ENCODE measurements around the gene APCDD1L.
"Not testable (repeated sequence)": the region's sequence is repeated elsewhere in the genome, so short reads cannot be mapped to it uniquely, and the experiment has no call there.

The APCDD1L gene

GRCh38 chr20:58544891-58545290 is 29.7 kb upstream of the APCDD1L start:
- no peak for DNase-seq

DNA sequence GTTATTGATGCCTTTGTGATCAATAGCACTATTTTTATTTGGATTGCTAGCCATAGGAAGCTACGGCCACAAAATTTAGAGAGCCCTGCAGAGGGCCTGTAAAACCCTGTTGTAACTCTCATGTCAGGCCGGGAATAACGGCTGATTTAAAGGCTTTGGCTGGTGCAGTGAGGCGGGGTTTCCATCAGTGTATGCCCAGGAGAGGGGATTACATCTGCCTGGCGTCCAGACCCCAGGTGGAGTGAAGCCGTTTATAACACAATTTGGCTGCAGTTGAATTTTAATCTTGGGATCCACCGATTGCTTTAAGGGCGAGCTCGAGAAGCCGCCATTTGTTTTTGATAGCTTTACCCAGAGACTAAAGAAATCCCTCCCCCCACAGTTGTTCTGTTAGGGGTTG is 29.1 kb upstream of the APCDD1L start:
- DNase-seq: no peak

GRCh38 chr20:58543274-58543673 is 28.1 kb upstream of the APCDD1L start:
- DNase-seq: no peak

DNA sequence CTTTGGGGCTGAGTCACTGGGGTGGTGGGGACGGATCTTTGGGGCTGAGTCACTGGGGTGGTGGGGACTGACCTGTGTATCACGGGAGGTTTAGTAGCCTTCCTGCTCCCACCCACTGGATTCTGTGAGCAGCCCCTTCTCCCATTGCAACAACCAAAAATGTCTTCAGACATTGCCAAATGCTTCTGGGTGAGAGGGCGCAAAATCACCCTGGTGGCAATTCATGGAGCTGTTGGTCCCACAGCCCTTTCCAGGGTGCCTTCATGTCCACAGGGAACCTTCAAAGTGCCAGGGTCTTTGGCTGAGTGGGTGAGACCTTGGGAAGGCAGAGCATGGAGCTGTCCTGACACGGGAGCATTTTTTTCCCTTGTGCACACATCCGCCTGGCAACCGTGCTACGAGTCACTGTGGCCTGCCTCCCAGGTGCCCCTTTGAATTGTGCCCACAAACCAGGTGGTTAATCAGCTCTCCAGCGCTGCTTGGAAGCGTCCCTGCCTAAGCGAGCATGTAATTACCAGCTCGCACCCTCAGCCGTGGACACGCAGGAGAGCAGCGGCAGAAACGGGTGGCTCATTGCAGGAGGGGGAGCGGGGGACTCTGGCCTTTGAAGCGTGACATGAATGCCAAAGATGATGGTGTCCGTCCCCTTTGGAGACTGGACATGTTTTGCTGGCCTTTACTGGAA is 27.4 kb upstream of the APCDD1L start:
- DNase-seq: no peak

- DNase-seq: not testable (repeated sequence)
Measured at GRCh38 chr20:58542034-58542410, 26.8 kb upstream of the APCDD1L start.

DNA sequence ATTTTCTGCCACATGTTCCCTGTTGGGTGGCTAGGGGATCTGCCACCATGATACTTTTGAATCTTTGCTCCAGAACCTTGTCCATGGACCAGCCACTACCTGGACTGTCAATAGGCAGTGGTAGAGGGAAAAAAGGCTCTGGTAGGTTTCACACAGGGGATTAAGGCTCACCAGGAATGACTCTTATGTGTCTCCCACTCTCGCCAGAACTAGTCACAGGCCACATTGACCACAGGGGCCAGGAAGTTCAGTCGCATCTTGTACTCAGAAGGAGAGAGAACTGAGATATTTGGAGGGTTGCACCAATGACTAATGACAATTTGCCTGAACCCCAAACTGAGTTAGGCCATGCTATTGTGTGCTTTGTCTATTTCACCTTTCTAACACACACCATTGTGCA is 23.6 kb upstream of the APCDD1L start:
- DNase-seq: no peak

GRCh38 chr20:58537831-58538230 is 22.6 kb upstream of the APCDD1L start:
- DNase-seq: no peak

DNA sequence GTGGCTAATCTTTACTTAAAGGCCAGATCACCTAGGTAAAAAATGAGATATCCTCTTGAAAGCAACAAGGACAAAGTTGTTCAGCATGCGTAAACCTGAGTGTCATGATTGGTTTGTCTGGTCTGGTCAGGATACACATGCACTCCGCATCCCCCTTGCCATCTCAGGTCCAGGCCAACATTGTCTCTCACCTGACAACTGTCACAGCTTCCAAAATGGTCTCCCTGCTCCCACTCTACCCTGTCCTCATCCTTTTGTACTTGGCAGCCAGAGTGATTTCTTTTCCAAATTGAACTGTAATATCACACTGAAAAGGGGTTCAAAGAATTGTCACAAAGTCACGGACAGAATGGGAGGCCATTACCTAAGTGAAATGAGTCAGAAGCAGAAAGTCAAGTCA is 21.1 kb upstream of the APCDD1L start:
- no peak for DNase-seq

DNA sequence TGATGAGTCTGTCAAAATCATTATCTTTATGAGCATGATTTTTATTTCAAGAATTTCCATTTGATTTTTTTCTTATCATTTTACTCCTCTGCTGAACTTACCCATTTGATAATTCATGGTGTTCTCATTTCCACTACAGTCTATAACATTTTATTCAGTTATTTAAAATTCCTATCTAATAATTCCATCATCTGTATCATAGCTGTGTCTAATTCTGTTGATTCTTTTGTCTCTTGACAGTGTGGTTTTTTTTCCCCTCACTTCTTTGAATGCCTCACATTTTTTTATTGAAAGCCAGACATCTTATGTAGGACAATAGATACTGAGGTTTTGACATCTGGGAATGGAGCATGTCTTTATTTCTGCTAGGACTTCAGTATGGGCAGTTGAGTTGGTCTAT is 16.5 kb upstream of the APCDD1L start:
- DNase-seq: no peak

DNA sequence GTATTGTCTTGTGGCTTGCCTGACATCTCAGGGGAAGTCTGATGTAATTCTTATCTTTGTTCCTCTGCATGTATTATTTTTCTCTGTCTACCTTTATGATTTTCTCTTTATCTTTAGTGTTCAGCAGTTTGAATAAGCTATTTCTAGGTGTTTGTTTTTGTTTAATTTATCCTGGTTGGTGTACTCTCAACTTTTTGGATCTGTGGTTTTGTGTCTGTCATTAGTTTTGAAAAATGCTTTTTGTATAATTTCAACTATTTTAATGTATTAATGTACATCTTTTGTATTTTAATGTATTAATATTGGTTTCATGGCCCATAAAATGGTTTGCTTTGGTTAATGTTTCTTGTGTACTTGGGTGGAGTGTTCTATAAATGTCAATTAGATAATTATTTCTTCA is 15.9 kb upstream of the APCDD1L start:
- no peak for DNase-seq

GRCh38 chr20:58528412-58528811 is 13.2 kb upstream of the APCDD1L start:
- no peak for DNase-seq

- DNase-seq: no peak
Measured at GRCh38 chr20:58526411-58526810, 11.2 kb upstream of the APCDD1L start.

DNA sequence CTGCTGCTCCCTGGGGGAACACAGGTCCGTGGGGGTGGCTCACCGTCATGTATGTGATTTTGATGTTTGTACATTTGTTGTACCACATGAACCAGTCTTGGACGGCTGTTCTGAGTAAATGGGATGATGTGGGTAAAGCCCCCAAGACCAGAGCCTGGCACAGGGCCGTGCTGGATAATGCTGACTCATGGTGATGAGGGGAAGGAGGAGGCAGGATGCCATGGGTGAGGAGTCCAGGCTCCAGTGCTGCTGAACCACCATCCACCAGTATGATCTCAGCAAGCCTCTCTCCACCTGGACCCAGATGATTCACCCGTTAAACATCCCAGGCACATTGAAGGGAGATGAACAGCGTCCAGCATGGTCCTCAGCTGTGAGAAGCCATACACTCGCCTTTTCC is 9.6 kb upstream of the APCDD1L start:
- DNase-seq: no peak

DNA sequence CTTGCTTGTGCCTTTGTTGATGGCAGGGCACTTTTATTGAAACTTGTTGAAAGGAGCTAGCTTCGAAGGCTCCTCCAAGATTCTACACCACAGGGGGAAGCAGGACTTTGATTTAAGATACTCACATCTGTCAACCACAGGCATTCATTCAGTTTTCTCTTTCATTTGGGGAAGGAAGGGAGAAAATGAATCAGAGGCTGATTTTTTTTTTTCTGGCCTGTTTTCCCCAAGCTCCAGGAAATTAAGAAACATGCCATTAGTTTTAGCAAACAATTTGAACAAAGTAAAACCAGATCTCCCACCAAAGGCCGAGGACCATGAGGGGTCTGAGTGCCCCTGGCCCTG is 8.7 kb upstream of the APCDD1L start:
- DNase-seq: no peak

- no peak for DNase-seq
Measured at GRCh38 chr20:58523072-58523970, 8.1 kb upstream of the APCDD1L start.

DNA sequence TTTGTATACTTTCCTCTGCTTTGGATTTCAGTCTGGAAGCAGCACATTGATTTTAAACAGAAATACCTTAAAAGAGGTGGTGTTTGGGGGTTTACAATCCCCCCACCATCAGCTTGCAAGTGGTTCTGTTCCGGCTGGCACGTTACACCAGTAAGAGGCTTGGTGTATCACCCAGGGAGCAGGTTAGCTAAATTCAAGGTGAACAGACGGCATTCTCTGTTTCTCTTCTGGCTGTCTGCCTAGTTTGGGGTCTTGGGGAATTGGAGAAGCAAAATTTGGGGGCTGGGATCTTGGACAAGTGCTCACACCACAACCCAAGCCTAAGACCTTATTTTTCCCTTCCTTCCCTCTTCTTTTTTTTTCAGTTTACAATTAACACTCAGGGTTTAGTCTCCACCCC is 7.5 kb upstream of the APCDD1L start:
- DNase-seq: no peak

DNA sequence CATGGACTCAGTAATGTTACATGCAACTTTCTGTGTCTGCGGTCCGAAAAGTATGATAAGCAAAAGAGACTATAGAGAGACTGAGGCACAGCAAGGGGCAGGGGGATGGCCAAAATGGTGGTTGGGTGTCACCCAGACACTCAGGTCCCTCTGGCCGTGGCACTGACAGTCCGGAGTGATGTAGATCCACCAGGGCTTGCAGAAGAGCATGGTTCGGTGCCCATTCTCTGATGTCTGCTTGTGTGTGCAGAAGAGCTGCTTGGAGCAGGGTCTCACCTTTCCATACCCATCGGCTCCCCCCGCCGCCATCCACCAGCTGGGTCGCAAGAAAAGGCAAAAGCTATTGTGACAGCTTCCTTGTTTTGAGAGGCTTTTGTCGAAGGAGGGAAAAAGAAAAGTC is 6.6 kb upstream of the APCDD1L start:
- DNase-seq: no peak

DNA sequence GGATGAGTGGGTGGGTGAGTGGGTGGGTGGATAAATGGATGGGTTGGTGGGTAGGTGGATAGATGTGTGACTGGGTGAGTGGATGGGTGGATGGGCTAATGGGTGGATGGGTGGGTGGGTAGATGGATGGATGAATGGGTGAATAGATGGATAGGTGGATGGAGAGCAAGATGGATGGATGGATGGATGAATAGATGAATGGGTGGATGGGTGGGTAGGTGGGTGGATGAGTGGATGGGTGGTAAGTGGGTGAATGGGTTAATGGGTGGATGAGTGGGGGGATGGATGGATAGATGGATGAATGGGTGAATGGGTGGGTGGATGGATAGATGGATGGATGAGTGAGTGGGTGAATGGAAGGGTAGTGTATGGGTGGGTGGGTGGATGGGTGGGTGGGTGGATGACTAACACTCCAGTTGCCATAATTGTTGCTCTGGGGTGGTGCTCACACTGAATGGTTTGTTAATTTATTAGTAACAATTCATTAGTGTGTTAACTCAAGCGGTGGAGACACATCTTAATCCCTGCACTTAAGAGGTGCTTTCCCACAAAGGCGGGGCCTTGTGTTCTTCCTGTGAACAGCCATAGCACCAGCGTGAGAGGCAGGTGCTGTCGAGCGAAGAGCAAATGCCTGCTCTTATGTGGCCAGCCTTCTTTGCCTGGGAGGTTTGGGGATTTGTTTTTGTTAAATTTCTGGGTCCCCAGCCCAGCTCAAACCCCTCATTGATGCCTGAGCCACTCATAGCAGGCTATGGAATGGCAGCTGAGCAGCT is 4.9 kb upstream of the APCDD1L start:
- DNase-seq: no peak

- DNase-seq: no peak
Measured at GRCh38 chr20:58518896-58519593, 3.8 kb upstream of the APCDD1L start.

DNA sequence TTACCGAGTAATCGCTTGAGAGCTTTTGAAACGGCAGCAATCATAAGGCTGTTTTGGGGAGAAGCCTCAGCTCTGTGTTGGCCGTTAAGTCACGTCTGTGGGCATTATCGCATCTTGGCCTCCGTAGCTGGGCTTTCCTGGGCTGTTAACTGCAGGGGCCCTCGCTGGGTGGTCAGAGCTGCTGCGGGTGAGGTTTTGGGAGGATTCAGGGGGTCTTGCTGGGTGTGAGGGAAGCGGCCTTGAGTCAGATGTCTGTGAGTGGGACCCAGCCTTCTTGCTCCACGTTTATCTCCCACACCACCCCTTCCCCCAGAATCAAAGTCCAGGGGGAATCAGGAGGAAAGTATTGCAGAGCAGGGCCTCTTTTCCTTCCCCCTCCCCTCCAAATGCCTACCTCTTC is 3.2 kb upstream of the APCDD1L start:
- DNase-seq: no peak

DNA sequence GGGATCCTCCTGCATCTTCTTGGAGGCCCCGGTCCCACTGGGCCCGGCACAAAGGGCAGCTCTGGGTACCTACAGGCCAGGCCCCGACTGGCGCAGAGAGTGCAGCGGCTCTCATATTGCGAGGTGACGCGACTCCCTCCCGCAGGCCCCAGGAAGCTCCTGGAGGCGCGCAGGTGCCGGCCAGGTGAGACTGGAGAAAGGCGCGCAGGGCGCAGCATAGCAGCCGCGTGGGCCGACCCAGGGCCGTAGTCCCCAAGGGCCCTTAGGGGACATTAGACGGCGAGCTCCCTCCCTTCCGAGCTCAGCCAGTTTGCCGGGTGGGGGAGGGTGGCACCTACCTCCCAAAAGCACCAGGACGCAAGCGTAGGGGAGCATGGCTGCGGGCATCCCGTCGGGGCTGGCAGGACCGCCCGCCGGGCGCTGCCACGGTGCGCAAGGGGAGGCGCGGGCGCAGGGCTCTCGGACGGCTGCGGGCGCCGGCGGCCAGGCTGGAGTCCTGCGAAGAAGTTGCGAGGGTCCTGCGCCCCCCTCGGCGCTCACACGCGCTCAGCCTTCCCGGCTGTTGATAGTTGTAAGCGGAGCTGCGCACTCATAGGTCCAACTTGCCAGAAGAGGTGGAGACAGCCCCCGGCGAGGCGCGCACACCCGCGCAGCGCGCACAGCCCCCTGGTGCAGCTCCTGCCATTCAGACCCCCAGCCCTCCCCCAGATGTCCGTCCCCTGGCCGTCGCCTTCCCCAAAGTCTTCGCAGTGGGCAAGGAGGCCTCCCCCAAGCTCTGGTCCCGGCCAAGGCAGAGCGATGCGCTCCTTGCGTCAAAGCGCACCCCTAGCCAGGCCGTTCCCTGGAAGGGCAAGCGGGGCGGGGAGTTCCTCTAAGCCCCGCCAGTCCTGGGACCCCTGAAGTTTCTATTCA is 622 bp downstream of the APCDD1L start:
- no peak for DNase-seq
